ENCODE measurements around the gene FLRT2.

The FLRT2 gene, protein sequence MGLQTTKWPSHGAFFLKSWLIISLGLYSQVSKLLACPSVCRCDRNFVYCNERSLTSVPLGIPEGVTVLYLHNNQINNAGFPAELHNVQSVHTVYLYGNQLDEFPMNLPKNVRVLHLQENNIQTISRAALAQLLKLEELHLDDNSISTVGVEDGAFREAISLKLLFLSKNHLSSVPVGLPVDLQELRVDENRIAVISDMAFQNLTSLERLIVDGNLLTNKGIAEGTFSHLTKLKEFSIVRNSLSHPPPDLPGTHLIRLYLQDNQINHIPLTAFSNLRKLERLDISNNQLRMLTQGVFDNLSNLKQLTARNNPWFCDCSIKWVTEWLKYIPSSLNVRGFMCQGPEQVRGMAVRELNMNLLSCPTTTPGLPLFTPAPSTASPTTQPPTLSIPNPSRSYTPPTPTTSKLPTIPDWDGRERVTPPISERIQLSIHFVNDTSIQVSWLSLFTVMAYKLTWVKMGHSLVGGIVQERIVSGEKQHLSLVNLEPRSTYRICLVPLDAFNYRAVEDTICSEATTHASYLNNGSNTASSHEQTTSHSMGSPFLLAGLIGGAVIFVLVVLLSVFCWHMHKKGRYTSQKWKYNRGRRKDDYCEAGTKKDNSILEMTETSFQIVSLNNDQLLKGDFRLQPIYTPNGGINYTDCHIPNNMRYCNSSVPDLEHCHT

DNA sequence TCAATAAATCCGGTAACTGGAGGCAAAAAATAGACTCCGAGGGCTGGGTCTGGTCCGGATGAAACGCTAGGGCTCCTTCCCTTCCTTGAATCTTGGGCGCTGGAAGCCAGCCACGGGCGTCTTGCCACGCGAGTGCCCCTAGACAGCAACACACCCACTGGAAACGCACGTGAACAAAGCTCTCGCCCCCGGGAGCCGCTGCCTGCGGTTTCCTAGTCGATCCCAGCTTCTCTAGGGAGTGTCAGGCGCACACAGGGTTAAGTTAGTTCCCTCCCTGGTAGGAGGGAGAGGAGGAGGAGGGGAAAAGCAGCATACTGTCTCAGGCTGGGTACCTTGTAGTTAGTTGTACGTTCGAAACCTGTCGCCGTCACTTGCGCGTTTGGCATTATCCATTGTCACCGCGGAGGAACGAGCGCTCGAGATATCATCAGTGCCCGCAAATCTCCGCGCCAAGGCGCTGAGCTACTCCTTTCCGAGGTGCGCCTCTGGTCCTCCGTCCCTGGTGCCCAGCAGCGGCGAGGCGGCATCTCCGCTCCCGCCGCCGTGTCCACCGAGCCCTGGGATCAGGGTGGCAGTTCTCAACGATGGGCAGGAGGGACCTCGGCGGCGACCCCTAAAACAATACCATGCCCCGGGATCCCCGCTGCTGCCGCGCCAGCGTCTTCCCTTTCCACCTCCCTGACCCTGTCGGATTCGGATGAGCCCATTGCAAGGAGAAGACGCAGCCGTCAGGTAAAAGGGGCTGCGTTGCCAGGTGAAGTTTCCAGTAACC lies at the start of gene FLRT2:
Gene FLRT2, plus strand, starts transcription at position 342 of the 772 bp plus-strand sequence. CDS start 91,371 bp downstream, outside the sequence.
- TF ChIP-seq CTCF (IDR thresholded peaks at IDR 0.05; ENCODE audit: insufficient read depth, low read depth, low read length, missing control alignments), result no peak
- DNase-seq (ENCODE audit: low read depth), result peak; percentile 71
- peak within 1 kb of the TSS; percentile 88 for H3K4me3 ChIP-seq (ENCODE audit: low read length)

- DNase-seq (ENCODE audit: low read depth), result no peak
- no peak for TF ChIP-seq CTCF (IDR thresholded peaks at IDR 0.05; ENCODE audit: insufficient read depth, low read depth, low read length, missing control alignments)
- no peak overlapping the region for H3K4me3 ChIP-seq (ENCODE audit: low read length)
These were observed 48.5 kb upstream of the FLRT2 start for GRCh38 chr14:85481471-85481870.

DNA sequence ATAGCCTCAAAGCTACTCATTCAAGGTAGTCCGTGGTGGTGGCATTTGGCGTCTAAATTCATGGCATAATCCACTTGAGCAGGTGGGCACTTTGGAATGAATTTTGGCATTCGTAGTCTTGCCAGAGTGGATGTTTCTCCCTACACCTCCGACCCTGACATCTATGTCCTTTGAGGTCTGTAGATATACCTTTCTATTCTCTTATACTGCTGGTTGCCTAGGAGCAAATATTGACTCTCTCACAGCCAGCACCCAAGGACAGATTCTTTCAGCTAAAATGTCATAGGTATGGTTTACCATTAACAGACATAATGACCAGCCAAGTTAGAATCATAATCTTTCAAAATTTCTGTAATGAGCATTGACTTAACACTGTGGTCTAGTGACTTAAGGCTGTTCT lies 47.4 kb upstream of the FLRT2 start:
- TF ChIP-seq CTCF (IDR thresholded peaks at IDR 0.05; ENCODE audit: insufficient read depth, low read depth, low read length, missing control alignments), result no peak
- no peak for DNase-seq (ENCODE audit: low read depth)
- no peak overlapping the region for H3K4me3 ChIP-seq (ENCODE audit: low read length)

- H3K4me3 ChIP-seq (ENCODE audit: low read length), result no peak overlapping the region
- no peak for DNase-seq (ENCODE audit: low read depth)
- TF ChIP-seq CTCF (IDR thresholded peaks at IDR 0.05; ENCODE audit: insufficient read depth, low read depth, low read length, missing control alignments), result no peak
These were observed 46.9 kb upstream of the FLRT2 start for GRCh38 chr14:85483037-85483436.

- DNase-seq (ENCODE audit: low read depth), result no peak
- H3K4me3 ChIP-seq (ENCODE audit: low read length), result no peak overlapping the region
- no peak for TF ChIP-seq CTCF (IDR thresholded peaks at IDR 0.05; ENCODE audit: insufficient read depth, low read depth, low read length, missing control alignments)
These were observed 46.3 kb upstream of the FLRT2 start for GRCh38 chr14:85483652-85484051.

GRCh38 chr14:85487215-85487614 lies 42.7 kb upstream of the FLRT2 start:
- H3K4me3 ChIP-seq (ENCODE audit: low read length), result no peak overlapping the region
- TF ChIP-seq CTCF (IDR thresholded peaks at IDR 0.05; ENCODE audit: insufficient read depth, low read depth, low read length, missing control alignments), result no peak
- no peak for DNase-seq (ENCODE audit: low read depth)

Measured in epithelial cell of esophagus (primary cell).